IMR-90 (cell line): ENCODE data around the gene ARHGEF16. TPM values are rescaled to one million over a fixed set of nuclear protein-coding genes. Genes with fewer than 3 reads are reported as not detected.

ENCODE experiments used
- ATAC-seq: fragments of 200-7000 bp; cut with Tn5 transposase; 2 replicates; pipeline ENCODE4 v1.9.1; 2020; ENCODE audit warnings: low read depth, mild to moderate bottlenecking, moderate library complexity
- BruUV-seq: library from RNA; stranded (reverse); fragments of 400-500 nt; replicated peaks from 2 replicates; lab custom pipeline; 2021; lab: Mats Ljungman, UMichigan
- CTCF ChIA-PET: fragments of 300-600 bp; formaldehyde crosslinking; extraction: SDS; loops from one replicate; lab custom pipeline; 2021; ENCODE audit warnings: antibody characterized with exemption; lab: Yijun Ruan, JAX
- POLR2A ChIA-PET: fragments of 300-600 bp; sonication (Branson Sonifier 250); formaldehyde crosslinking; loops from one replicate; lab custom pipeline; 2022; ENCODE audit warnings: antibody characterized with exemption; ENCODE audit not compliant: unreplicated experiment; lab: Charles Lee
- DNase-seq: peaks from one replicate; pipeline ENCODE4 v3.0.0; 2013
- H2AFZ ChIP-seq: replicated peaks from 2 replicates; pipeline ENCODE3; 2013; ENCODE audit warnings: low read length, mild to moderate bottlenecking; ENCODE audit not compliant: poor library complexity
- H2AK5ac ChIP-seq: 2 replicates; pipeline ENCODE4 v1.6.1; 2013; ENCODE audit warnings: low read depth, low read length, inconsistent platforms
- H2AK9ac ChIP-seq: replicated peaks from 2 replicates; pipeline ENCODE3; 2013; ENCODE audit warnings: mild to moderate bottlenecking, low read depth, low read length, moderate library complexity; ENCODE audit not compliant: poor library complexity
- H2BK120ac ChIP-seq: 2 replicates; pipeline ENCODE4 v1.6.1; 2013; ENCODE audit warnings: low read depth, low read length, inconsistent platforms
- H2BK15ac ChIP-seq: 3 replicates; pipeline ENCODE4 v1.6.1; 2013; ENCODE audit warnings: low read depth, low read length, inconsistent platforms
- H2BK20ac ChIP-seq: 2 replicates; pipeline ENCODE4 v1.6.1; 2013; ENCODE audit warnings: low read depth, mild to moderate bottlenecking, inconsistent platforms, low read length, moderate library complexity
- H2BK5ac ChIP-seq: 2 replicates; pipeline ENCODE4 v1.6.1; 2013; ENCODE audit warnings: mild to moderate bottlenecking, low read depth, low read length, inconsistent platforms; ENCODE audit not compliant: poor library complexity, severe bottlenecking
- H3K14ac ChIP-seq: replicated peaks from 2 replicates; pipeline ENCODE4 v1.6.1; 2013; ENCODE audit warnings: low read depth, low read length, inconsistent platforms
- H3K18ac ChIP-seq: 2 replicates; pipeline ENCODE4 v1.6.1; 2013; ENCODE audit warnings: low read depth, low read length, control low read depth
- H3K23ac ChIP-seq: 2 replicates; pipeline ENCODE4 v1.6.1; 2013; ENCODE audit warnings: low read depth, low read length, inconsistent platforms
- H3K27ac ChIP-seq: 2 replicates; pipeline ENCODE4 v1.5.1; 2013; ENCODE audit warnings: mild to moderate bottlenecking, control low read depth, low read length; ENCODE audit not compliant: insufficient read depth
- H3K27me3 ChIP-seq: 2 replicates; pipeline ENCODE4 v1.6.1; 2013; ENCODE audit warnings: low read length; ENCODE audit not compliant: control insufficient read depth, insufficient read depth
- H3K36me3 ChIP-seq: 2 replicates; pipeline ENCODE4 v1.6.1; 2013; ENCODE audit warnings: low read length, mixed read lengths; ENCODE audit not compliant: control insufficient read depth, insufficient read depth
- H3K4ac ChIP-seq: 2 replicates; pipeline ENCODE4 v1.6.1; 2013; ENCODE audit warnings: low read depth, low read length, inconsistent platforms
- H3K4me1 ChIP-seq: 2 replicates; pipeline ENCODE4 v1.6.1; 2013; ENCODE audit warnings: low read length, mixed read lengths; ENCODE audit not compliant: control insufficient read depth, insufficient read depth
- H3K4me2 ChIP-seq: 2 replicates; pipeline ENCODE4 v1.6.1; 2013; ENCODE audit warnings: low read depth, mild to moderate bottlenecking, control low read depth, low read length, moderate library complexity
- H3K4me3 ChIP-seq: 2 replicates; pipeline ENCODE4 v1.5.1; 2013; ENCODE audit warnings: low read depth, mild to moderate bottlenecking, control low read depth, low read length, moderate library complexity; ENCODE audit not compliant: insufficient read depth
- H3K56ac ChIP-seq: 2 replicates; pipeline ENCODE4 v1.6.1; 2013; ENCODE audit warnings: low read length, inconsistent platforms; ENCODE audit not compliant: insufficient read depth; ENCODE audit errors: extremely low read depth
- H3K79me1 ChIP-seq, 2 experiments: 2 replicates each; pipeline ENCODE4 v1.6.1; 2013; ENCODE audit warnings: low read length in 2 of 2, inconsistent platforms in 1 of 2, low read depth in 1 of 2
- H3K9ac ChIP-seq: 2 replicates; pipeline ENCODE4 v1.6.1; 2013; ENCODE audit warnings: low read depth, low read length, control low read depth
- H3K9me1 ChIP-seq: 2 replicates; pipeline ENCODE4 v1.6.1; 2013; ENCODE audit warnings: low read length, inconsistent platforms; ENCODE audit not compliant: insufficient read depth
- H3K9me3 ChIP-seq: 2 replicates; pipeline ENCODE4 v1.6.1; 2013; ENCODE audit warnings: low read length; ENCODE audit not compliant: control insufficient read depth, insufficient read depth
- H4K20me1 ChIP-seq: 2 replicates; pipeline ENCODE4 v1.6.1; 2013; ENCODE audit warnings: low read length, inconsistent platforms; ENCODE audit not compliant: insufficient read depth
- H4K5ac ChIP-seq: 2 replicates; pipeline ENCODE4 v1.6.1; 2013; ENCODE audit warnings: mild to moderate bottlenecking, low read depth, low read length, control low read depth
- H4K8ac ChIP-seq, 2 experiments: 2 replicates each; pipeline ENCODE4 v1.6.1; 2013; ENCODE audit warnings: low read depth in 2 of 2, low read length in 2 of 2, control low read depth in 1 of 2, inconsistent platforms in 1 of 2
- H4K91ac ChIP-seq: 2 replicates; pipeline ENCODE4 v1.6.1; 2013; ENCODE audit warnings: low read depth, low read length, inconsistent platforms; ENCODE audit not compliant: insufficient read depth
- BHLHE40 ChIP-seq: fragments of 150-350 bp; IDR thresholded peaks from 2 replicates; pipeline ENCODE4 v1.6.1; 2016; ENCODE audit warnings: mild to moderate bottlenecking, low read depth, low read length
- MAZ ChIP-seq: IDR thresholded peaks from 2 replicates; pipeline ENCODE4 v1.6.1; 2012; ENCODE audit warnings: low read depth, mild to moderate bottlenecking, low read length, improper control_type of control experiment, moderate library complexity, borderline replicate concordance
- NFE2L2 ChIP-seq: fragments of 150-350 bp; IDR thresholded peaks from 2 replicates; pipeline ENCODE4 v1.6.1; 2016; ENCODE audit warnings: low read depth, mild to moderate bottlenecking, low read length
- POLR2A ChIP-seq: IDR thresholded peaks from 2 replicates; pipeline ENCODE4 v1.6.1; 2012; ENCODE audit warnings: mild to moderate bottlenecking, low read depth, low read length
- RAD21 ChIP-seq: IDR thresholded peaks from 2 replicates; pipeline ENCODE4 v1.6.1; 2012; ENCODE audit warnings: low read length, improper control_type of control experiment
- SMC3 ChIP-seq: fragments of 150-350 bp; IDR thresholded peaks from 2 replicates; pipeline ENCODE4 v1.6.1; 2016; ENCODE audit warnings: low read depth, mild to moderate bottlenecking, antibody characterized with exemption, low read length, moderate library complexity
- WGBS, 2 experiments: methylation state at CpG; one replicate each; pipeline versions ENCODE4 v1.1.5 to v1.1.7; 2013; ENCODE audit warnings: missing lambda C conversion rate in 2 of 2; ENCODE audit not compliant: insufficient read length in 1 of 2; ENCODE audit errors: extremely low coverage in 2 of 2; 5-methylcytosine and 5-hydroxymethylcytosine counted together
- dilution Hi-C: fragments of 300-500 bp; cut with HindIII; formaldehyde crosslinking; loops from one replicate; pipeline ENCODE4 v1.14.3; 2018; ENCODE audit warnings: low sequenced_read_pairs; ENCODE audit not compliant: unreplicated experiment
- in situ Hi-C: fragments of 300-500 bp; cut with MboI; formaldehyde crosslinking; loops from 3 replicates; pipeline ENCODE4 v1.14.3; 2019; ENCODE audit warnings: low sequenced_read_pairs, inconsistent platforms, mixed read lengths
- intact Hi-C: fragments of 100-400 bp; cut with micrococcal nuclease; formaldehyde crosslinking; loops from 2 replicates; pipeline ENCODE4 v1.10.0; 2022
- polyA plus RNA-seq, 3 experiments: library from polyadenylated mRNA; depleted of rRNA; stranded (reverse); fragments of >200 nt; gene quantifications; 2 replicates each; pipeline ENCODE4 v1.2.3, GENCODE V29; 2012; ENCODE audit warnings: low replicate concordance in 1 of 3
- total RNA-seq: library from RNA; depleted of rRNA; stranded (reverse); fragments of >200 nt; gene quantifications from 2 replicates; pipeline ENCODE4 v1.2.3, GENCODE V29; 2012

The ARHGEF16 gene
- total and polyA plus RNA-seq, 2 of the 4 experiments (the other 2 are of a cell fraction) = 0.18 to 0.39 TPM

GRCh38 chr1:3455670-3456448 lies 1.4 kb downstream of the ARHGEF16 start (continued):
- TF ChIP-seq BHLHE40 (no peak), POLR2A (no peak), SMC3 (no peak)

- Histone ChIP-seq H3K79me1 (no peaks in the 10 kb centered on the region), H3K27me3 (peaks cover 35% of the 10 kb centered on the region), H3K14ac (no peak overlapping the region), H2AFZ (no peak overlapping the region), H3K4me2 (no peak overlapping the region), H3K56ac (no peak overlapping the region), H2AK5ac (no peak overlapping the region), H3K23ac (no peak overlapping the region), H4K5ac (no peak overlapping the region), H3K4ac (no peak overlapping the region), H3K27ac (no peak overlapping the region), H3K18ac (no peak overlapping the region), H3K9me3 (no peaks in the 10 kb centered on the region), H2BK20ac (no peak overlapping the region), H2BK120ac (no peak overlapping the region), H2AK9ac (no peak overlapping the region), H4K91ac (no peak overlapping the region), H3K4me3 (no peak overlapping the region), H2BK5ac (no peak overlapping the region), H4K8ac (no peak overlapping the region), H3K9ac (no peak overlapping the region), H3K4me1 (no peaks in the 10 kb centered on the region; the same call in 1 of the 2 replicates), H2BK15ac (no peak overlapping the region), H3K9me1 (no peaks in the 10 kb centered on the region), H4K20me1 (0 out of 2 replicates have a peak, but pooled peaks cover 2% of the 10 kb centered on the region), H3K36me3 (no peaks in the 10 kb centered on the region)
- WGBS, 2 experiments = 75% methylated on average over 4 of the region's 12 CpGs; no CpG with 5 or more reads in 1 of the 2 experiments
- DNase-seq (no peak), ATAC-seq (no peak)
- intact Hi-C loops = no loop called here
- ChIA-PET POLR2A (no interaction called here), CTCF (no interaction called here)
- in situ Hi-C loops = no loop called here
- TF ChIP-seq RAD21 (no peak), NFE2L2 (no peak), MAZ (no peak)
- dilution Hi-C loops = no loop called here
- no TSS peak for BruUV-seq
Observed at GRCh38 chr1:3456449-3456963, 2.0 kb downstream of the ARHGEF16 start.
